GM11168 (cell line): ENCODE data around the gene ATP8A1.
"Not testable (repeated sequence)": the region's sequence is repeated elsewhere in the genome, so short reads cannot be mapped to it uniquely, and the experiment has no call there.

Experiments used
- in situ Hi-C: fragments of 300-500 bp; cut with MboI; formaldehyde crosslinking; loops from one replicate; pipeline ENCODE4 v1.12.0; 2022; ENCODE audit warnings: low sequenced_read_pairs; ENCODE audit not compliant: unreplicated experiment

ATP8A1 gene

GRCh38 chr4:42652529-42653231, 4.2 kb downstream of the ATP8A1 start:
- in situ Hi-C loops = not testable (repeated sequence)

GRCh38 chr4:42649870-42650269, 7.0 kb downstream of the ATP8A1 start:
- in situ Hi-C loops = no loop called here

- in situ Hi-C loops = no loop called here
Observed at GRCh38 chr4:42646999-42647541, 9.8 kb downstream of the ATP8A1 start.

- in situ Hi-C loops = no loop called here
Observed at GRCh38 chr4:42646013-42646784, 10.7 kb downstream of the ATP8A1 start.

GRCh38 chr4:42644897-42645296, 12.0 kb downstream of the ATP8A1 start:
- in situ Hi-C loops = no loop called here

GRCh38 chr4:42643685-42644084, 13.2 kb downstream of the ATP8A1 start:
- in situ Hi-C loops = no loop called here

GRCh38 chr4:42642845-42643615, 13.9 kb downstream of the ATP8A1 start:
- in situ Hi-C loops = no loop called here

GRCh38 chr4:42642101-42642797, 14.7 kb downstream of the ATP8A1 start:
- in situ Hi-C loops = no loop called here

- in situ Hi-C loops = no loop called here
Observed at GRCh38 chr4:42641656-42642055, 15.2 kb downstream of the ATP8A1 start.

- in situ Hi-C loops = no loop called here
Observed at GRCh38 chr4:42641161-42641560, 15.7 kb downstream of the ATP8A1 start.

- in situ Hi-C loops = no loop called here
Observed at GRCh38 chr4:42640613-42641012, 16.3 kb downstream of the ATP8A1 start.

- in situ Hi-C loops = no loop called here
Observed at GRCh38 chr4:42638993-42639392, 17.9 kb downstream of the ATP8A1 start.

GRCh38 chr4:42638321-42638720, 18.6 kb downstream of the ATP8A1 start:
- in situ Hi-C loops = no loop called here

GRCh38 chr4:42637867-42638266, 19.0 kb downstream of the ATP8A1 start:
- in situ Hi-C loops = no loop called here

GRCh38 chr4:42637104-42637503, 19.8 kb downstream of the ATP8A1 start:
- in situ Hi-C loops = no loop called here

GRCh38 chr4:42636645-42636949, 20.3 kb downstream of the ATP8A1 start:
- in situ Hi-C loops = no loop called here

- in situ Hi-C loops = no loop called here
Observed at GRCh38 chr4:42633605-42634388, 23.1 kb downstream of the ATP8A1 start.

GRCh38 chr4:42632653-42633382, 24.1 kb downstream of the ATP8A1 start:
- in situ Hi-C loops = no loop called here

GRCh38 chr4:42630908-42631307, 26.0 kb downstream of the ATP8A1 start:
- in situ Hi-C loops = no loop called here
